GM12878 (cell line): ENCODE results near the gene FGF23. TPM values are rescaled to one million over a fixed set of nuclear protein-coding genes. Genes with fewer than 3 reads are reported as not detected.
A peak's percentile ranks its signal among the peaks of the same experiment; 100 is the strongest.

Experiments used
- ATAC-seq: fragments of 200-7000 bp; cut with Tn5 transposase; 3 replicates; pipeline ENCODE4 v1.9.1; 2020; ENCODE audit warnings: mild to moderate bottlenecking, moderate library complexity
- BruUV-seq: library from RNA; stranded (reverse); fragments of 400-500 nt; replicated peaks from 2 replicates; lab custom pipeline; 2021; lab: Mats Ljungman, UMichigan
- CTCF ChIA-PET: fragments of 300-600 bp; sonication (Branson Sonifier 250); formaldehyde crosslinking; extraction: SDS; loops from one replicate; lab custom pipeline; 2021; ENCODE audit warnings: inconsistent platforms; lab: Yijun Ruan, JAX
- POLR2A ChIA-PET: fragments of 350-600 bp; formaldehyde crosslinking; extraction: SDS; loops from one replicate; lab custom pipeline; 2021; ENCODE audit warnings: inconsistent platforms; lab: Charles Lee
- RAD21 ChIA-PET: fragments of 300-600 bp; sonication (Branson Sonifier 250); formaldehyde crosslinking; loops from one replicate; lab custom pipeline; 2023; ENCODE audit warnings: antibody characterized with exemption; ENCODE audit not compliant: unreplicated experiment; lab: Charles Lee
- SMC1A ChIA-PET: fragments of 300-600 bp; sonication (Branson Sonifier 250); formaldehyde crosslinking; loops from one replicate; lab custom pipeline; 2023; ENCODE audit not compliant: unreplicated experiment, uncharacterized antibody; lab: Charles Lee
- DNase-seq: peaks from one replicate; pipeline ENCODE4 v3.0.0-alpha.2; 2011; ENCODE audit warnings: low read depth, low spot score
- FAIRE-seq: peaks from 3 replicates; lab custom pipeline; 2011; peaks lifted over from hg19 to GRCh38; lab: Jason Lieb, UNC
- H2AFZ ChIP-seq: 2 replicates; pipeline ENCODE4 v1.6.0; 2011; ENCODE audit warnings: low read depth, low read length, control low read depth; ENCODE audit not compliant: control insufficient read depth
- H3K27ac ChIP-seq: 2 replicates; pipeline ENCODE4 v1.5.1; 2011; ENCODE audit warnings: control low read depth; ENCODE audit not compliant: control insufficient read depth, insufficient read depth
- H3K27me3 ChIP-seq, 2 experiments: replicated peaks in 1 of 2; 2 replicates each; pipeline versions ENCODE4 v1.6.0 to v1.6.1; 2011; ENCODE audit warnings: low read length in 1 of 2; ENCODE audit not compliant: control insufficient read depth in 2 of 2, insufficient read depth in 2 of 2
- H3K36me3 ChIP-seq, 2 experiments: 2 replicates each; pipeline ENCODE4 v1.5.1; 2011; ENCODE audit warnings: low read length in 1 of 2; ENCODE audit not compliant: control insufficient read depth in 2 of 2, insufficient read depth in 2 of 2
- H3K4me1 ChIP-seq: 2 replicates; pipeline ENCODE4 v1.6.1; 2011; ENCODE audit warnings: mild to moderate bottlenecking, low read length, moderate library complexity, mixed read lengths; ENCODE audit not compliant: control insufficient read depth, insufficient read depth
- H3K4me2 ChIP-seq: 2 replicates; pipeline ENCODE4 v1.6.0; 2011; ENCODE audit warnings: control low read depth; ENCODE audit not compliant: control insufficient read depth, insufficient read depth
- H3K4me3 ChIP-seq: fragments of 200-600 bp; sonication (generic); 2 replicates; pipeline ENCODE4 v1.5.1; 2016
- H3K79me2 ChIP-seq: 2 replicates; pipeline ENCODE4 v1.6.0; 2011; ENCODE audit warnings: low read length; ENCODE audit not compliant: control insufficient read depth, insufficient read depth
- H3K9ac ChIP-seq: 2 replicates; pipeline ENCODE4 v1.8.0; 2011; ENCODE audit warnings: low read length, control low read depth, mixed read lengths; ENCODE audit not compliant: control insufficient read depth, insufficient read depth
- H3K9me3 ChIP-seq: replicated peaks from 3 replicates; pipeline ENCODE4 v1.5.1; 2011; ENCODE audit warnings: mild to moderate bottlenecking, low read length; ENCODE audit not compliant: control insufficient read depth, insufficient read depth
- H4K20me1 ChIP-seq: 2 replicates; pipeline ENCODE4 v1.6.0; 2011; ENCODE audit not compliant: control insufficient read depth, insufficient read depth
- CBX5 ChIP-seq: sonication (generic); IDR thresholded peaks from 2 replicates; pipeline ENCODE4 v1.6.1; 2016; ENCODE audit warnings: low read depth, moderate library complexity, mild to moderate bottlenecking, inconsistent platforms
- CREB1 ChIP-seq: IDR thresholded peaks from 2 replicates; pipeline ENCODE4 v1.6.1; 2012; ENCODE audit warnings: low read depth, mild to moderate bottlenecking, inconsistent platforms
- EGR1 ChIP-seq, 2 experiments: IDR thresholded peaks; 1 replicate in 1 of 2; 2 replicates in 1 of 2; pipeline ENCODE4 v1.6.1; 2011 to 2012; ENCODE audit warnings: low read depth in 2 of 2, low read length in 2 of 2, borderline replicate concordance in 1 of 2, mild to moderate bottlenecking in 1 of 2, moderate library complexity in 1 of 2
- IRF4 ChIP-seq: IDR thresholded peaks from 2 replicates; pipeline ENCODE4 v1.6.1; 2011; ENCODE audit warnings: low read depth, low read length
- NR2F1 ChIP-seq: fragments of 450-650 bp; conservative IDR thresholded peaks from 2 replicates; pipeline ENCODE4 v1.6.1; 2017; ENCODE audit warnings: mild to moderate bottlenecking
- POLR2A ChIP-seq: IDR thresholded peaks from 2 replicates; pipeline ENCODE4 v1.6.1; 2011; ENCODE audit warnings: low read depth, mild to moderate bottlenecking, low read length
- POLR2AphosphoS5 ChIP-seq: IDR thresholded peaks from 2 replicates; pipeline ENCODE4 v1.6.1; 2011; ENCODE audit warnings: mild to moderate bottlenecking, low read length, inconsistent platforms
- RB1 ChIP-seq: fragments of 450-650 bp; formaldehyde crosslinking; IDR thresholded peaks from 2 replicates; pipeline ENCODE4 v1.6.1; 2017; ENCODE audit warnings: mild to moderate bottlenecking, borderline replicate concordance
- RCOR1 ChIP-seq: conservative IDR thresholded peaks from 2 replicates; pipeline ENCODE4 v1.6.1; 2012; ENCODE audit warnings: low read depth, low read length, improper control_type of control experiment
- SIN3A ChIP-seq: IDR thresholded peaks from 2 replicates; pipeline ENCODE4 v1.6.1; 2012; ENCODE audit warnings: low read depth, low read length, improper control_type of control experiment
- SREBF2 ChIP-seq: IDR thresholded peaks from 2 replicates; pipeline ENCODE4 v1.6.1; 2012; ENCODE audit warnings: mild to moderate bottlenecking, low read length
- STAT1 ChIP-seq: fragments of 450-650 bp; conservative IDR thresholded peaks from 2 replicates; pipeline ENCODE4 v1.6.1; 2014; ENCODE audit warnings: antibody characterized with exemption, mild to moderate bottlenecking
- STAT3 ChIP-seq: IDR thresholded peaks from 2 replicates; pipeline ENCODE4 v1.6.1; 2011; ENCODE audit warnings: low read depth, low read length, improper control_type of control experiment
- TCF3 ChIP-seq: IDR thresholded peaks from 2 replicates; pipeline ENCODE4 v1.6.1; 2012; ENCODE audit warnings: low read depth, mild to moderate bottlenecking, low read length, borderline replicate concordance; ENCODE audit not compliant: insufficient read depth
- YY1 ChIP-seq: IDR thresholded peaks from 2 replicates; pipeline ENCODE4 v1.6.1; 2011; ENCODE audit warnings: low read depth, mild to moderate bottlenecking, low read length
- ZNF384 ChIP-seq: IDR thresholded peaks from 2 replicates; pipeline ENCODE4 v1.6.1; 2012; ENCODE audit warnings: low read depth, mild to moderate bottlenecking, low read length, improper control_type of control experiment, borderline replicate concordance
- WGBS: methylation state at CpG from one replicate; pipeline ENCODE4 v1.1.6; 2016; ENCODE audit warnings: low lambda C conversion rate; ENCODE audit not compliant: insufficient replicate concordance, insufficient coverage; ENCODE audit errors: missing lambda C conversion rate; 5-methylcytosine and 5-hydroxymethylcytosine counted together
- in situ Hi-C: fragments of 300-500 bp; cut with MboI; formaldehyde crosslinking; loops from 9 replicates; pipeline ENCODE4 v1.14.3; 2018; ENCODE audit warnings: mixed read lengths
- intact Hi-C: fragments of 100-400 bp; cut with micrococcal nuclease; formaldehyde crosslinking; loops from one replicate; pipeline ENCODE4 v1.14.2; 2022; ENCODE audit not compliant: unreplicated experiment
- polyA plus RNA-seq, 11 experiments: library from polyadenylated mRNA; depleted of rRNA in 4 of 11; unstranded in 6 of 11; stranded (reverse) in 5 of 11; fragments of >200 nt; fragmentation: Nextera tagmentation in 4 of 11; fragmentation: Illumina TruSeq in 1 of 11; extraction: Ambion mirVana in 4 of 11; extraction: Trizol in 1 of 11; gene quantifications; 1 replicate in 1 of 11; 2 replicates in 10 of 11; pipeline versions ENCODE4 v1.2.1 to v1.2.3, GENCODE V29; 2011 to 2016; ENCODE audit warnings: inconsistent platforms in 2 of 11, missing spikeins in 2 of 11, low read depth in 1 of 11
- total RNA-seq, 4 experiments: library from RNA; depleted of rRNA in 3 of 4; stranded (reverse); fragments of >200 nt in 3 of 4; fragmentation: Illumina TruSeq in 1 of 4; extraction: Trizol in 1 of 4; gene quantifications; 2 replicates each; pipeline versions ENCODE4 v1.2.1 to v1.2.3, GENCODE V29; 2013 to 2021
- TF ChIP-seq, protein P1 (sequence below): fragments of 450-650 bp; IDR thresholded peaks from 2 replicates; pipeline ENCODE4 v1.6.1; 2018; ENCODE audit warnings: mild to moderate bottlenecking, low read depth, moderate library complexity; ENCODE audit not compliant: partially characterized antibody
- TF ChIP-seq, protein P2 (sequence below): IDR thresholded peaks from 2 replicates; pipeline ENCODE4 v1.6.1; 2011; ENCODE audit warnings: mild to moderate bottlenecking, low read depth, low read length, moderate library complexity; ENCODE audit not compliant: insufficient replicate concordance

The FGF23 gene
- total and polyA plus RNA-seq, 10 of the 15 experiments (the other 5 are each of a cell fraction or from before 2014, with no cell fraction given): not detected

DNA sequence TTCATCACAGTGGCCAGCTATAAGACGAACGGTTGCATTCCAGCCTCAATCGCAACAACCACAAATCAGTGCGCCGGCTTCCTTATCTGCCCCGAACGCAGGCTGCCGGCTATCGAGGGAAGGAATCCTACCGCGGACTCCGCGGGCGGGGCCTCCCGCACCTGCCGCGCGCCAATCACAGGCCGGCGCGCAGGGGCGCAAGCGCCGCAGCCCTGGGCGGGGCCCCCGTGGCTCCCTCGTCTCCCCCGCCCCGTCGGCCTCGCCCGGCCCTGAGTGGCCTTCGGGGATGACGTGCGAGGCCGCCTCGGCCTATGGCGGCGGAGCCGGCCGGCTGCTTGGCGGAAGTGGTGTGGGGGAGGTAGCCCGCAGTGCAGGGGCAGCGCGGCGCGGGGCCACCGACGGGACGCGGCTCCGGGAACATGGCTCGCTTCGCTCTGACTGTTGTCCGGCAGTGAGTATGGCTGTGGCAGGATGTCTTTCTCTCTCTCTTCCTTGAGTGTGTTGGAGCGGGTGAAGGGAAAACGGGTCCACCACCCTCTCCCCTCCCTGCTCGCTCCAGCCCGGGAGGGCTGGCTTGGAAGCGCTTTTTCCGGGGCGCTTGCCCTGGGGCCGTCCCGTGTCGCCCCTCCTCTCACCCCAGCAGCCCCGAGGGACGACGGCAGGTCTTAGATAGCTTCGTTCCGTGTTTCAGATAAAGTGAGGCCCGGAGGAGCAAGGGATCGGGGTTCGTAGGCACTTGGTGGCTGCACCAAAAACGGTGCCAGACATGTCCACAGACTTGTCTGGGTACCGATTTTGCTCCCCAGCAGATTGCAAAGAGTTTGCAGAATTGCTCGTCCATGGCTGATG lies 58.4 kb downstream of the FGF23 start, which contains the start of gene TIGAR:
Gene TIGAR, plus strand, starts transcription at position 361 of the 849 bp plus-strand sequence. Its CDS starts 59 bp downstream, at position 420.
- in situ Hi-C loops: no loop called here
- Histone ChIP-seq H2AFZ (peak within 1 kb of the TSS; percentile 92), H3K4me1 (peaks cover 3% of the 10 kb centered on the region; the same call in 1 of the 2 replicates), H3K27me3 (no peaks in the 10 kb centered on the region), H3K27ac (peak within 1 kb of the TSS; percentile 90), H4K20me1 (no peaks in the 10 kb centered on the region), H3K4me2 (peak within 1 kb of the TSS; percentile 68), H3K79me2 (peaks cover 36% of the 10 kb centered on the region), H3K4me3 (peak within 1 kb of the TSS; percentile 88), H3K36me3 (no peaks in the 10 kb centered on the region; a peak in 1 of 4 replicates), H3K9ac (peak within 1 kb of the TSS; percentile 89), H3K9me3 (no peaks in the 10 kb centered on the region)
- intact Hi-C loops: loop anchor here (5.0 kb wide), 1 partner anchor 216 kb away; the partner anchor contains the start of gene RAD51AP1
- BruUV-seq: TSS peak; percentile 80
- ChIA-PET POLR2A (interaction anchor here (0.8 to 1.6 kb wide), 4 partner anchors 10 to 219 kb away, joined by 3 to 4 read pairs (median 3); no protein-coding TSS in a partner anchor), CTCF (interaction anchor here (1.4 to 2.0 kb wide), 3 partner anchors 10 to 43 kb away, joined by 3 to 5 read pairs (median 5); no protein-coding TSS in a partner anchor), RAD21 (interaction anchor here (0.5 to 1.6 kb wide), 3 partner anchors 49 to 213 kb away, joined by 5 to 6 read pairs (median 5); no protein-coding TSS in a partner anchor), SMC1A (interaction anchor here (1.2 to 1.9 kb wide), 4 partner anchors 44 to 323 kb away, joined by 3 to 14 read pairs (median 4); no protein-coding TSS in a partner anchor)
- peak; percentile 70 for DNase-seq
- ATAC-seq: peak; percentile 96
- FAIRE-seq: peak; percentile 76
- whole genome bisulfite sequencing: under 1% methylated on average over 67 of the region's 76 CpGs
- TF ChIP-seq, protein P1, sequence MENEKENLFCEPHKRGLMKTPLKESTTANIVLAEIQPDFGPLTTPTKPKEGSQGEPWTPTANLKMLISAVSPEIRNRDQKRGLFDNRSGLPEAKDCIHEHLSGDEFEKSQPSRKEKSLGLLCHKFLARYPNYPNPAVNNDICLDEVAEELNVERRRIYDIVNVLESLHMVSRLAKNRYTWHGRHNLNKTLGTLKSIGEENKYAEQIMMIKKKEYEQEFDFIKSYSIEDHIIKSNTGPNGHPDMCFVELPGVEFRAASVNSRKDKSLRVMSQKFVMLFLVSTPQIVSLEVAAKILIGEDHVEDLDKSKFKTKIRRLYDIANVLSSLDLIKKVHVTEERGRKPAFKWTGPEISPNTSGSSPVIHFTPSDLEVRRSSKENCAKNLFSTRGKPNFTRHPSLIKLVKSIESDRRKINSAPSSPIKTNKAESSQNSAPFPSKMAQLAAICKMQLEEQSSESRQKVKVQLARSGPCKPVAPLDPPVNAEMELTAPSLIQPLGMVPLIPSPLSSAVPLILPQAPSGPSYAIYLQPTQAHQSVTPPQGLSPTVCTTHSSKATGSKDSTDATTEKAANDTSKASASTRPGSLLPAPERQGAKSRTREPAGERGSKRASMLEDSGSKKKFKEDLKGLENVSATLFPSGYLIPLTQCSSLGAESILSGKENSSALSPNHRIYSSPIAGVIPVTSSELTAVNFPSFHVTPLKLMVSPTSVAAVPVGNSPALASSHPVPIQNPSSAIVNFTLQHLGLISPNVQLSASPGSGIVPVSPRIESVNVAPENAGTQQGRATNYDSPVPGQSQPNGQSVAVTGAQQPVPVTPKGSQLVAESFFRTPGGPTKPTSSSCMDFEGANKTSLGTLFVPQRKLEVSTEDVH: no peak
- no peak for TF ChIP-seq RCOR1
- no peak for TF ChIP-seq ZNF384
- peak; percentile 98 for TF ChIP-seq POLR2AphosphoS5
- TF ChIP-seq SIN3A: peak; percentile 74; the same call in 1 of the 2 replicates
- no peak for TF ChIP-seq IRF4
- TF ChIP-seq CREB1: peak; percentile 64
- TF ChIP-seq CBX5: no peak
- TF ChIP-seq STAT3: no peak
- peak in 1 of 2 experiments; percentile 65; a peak in 1 of 3 replicates for TF ChIP-seq EGR1 (IDR thresholded peaks at IDR 0.05; ENCODE audit: borderline replicate concordance in 1 of 2, low read depth in 2 of 2, low read length in 2 of 2)
- TF ChIP-seq STAT1: no peak
- TF ChIP-seq YY1: peak; percentile 77; the same call in 1 of the 2 replicates
- TF ChIP-seq POLR2A: peak; percentile 100
- no peak for TF ChIP-seq SREBF2
- TF ChIP-seq, protein P2, sequence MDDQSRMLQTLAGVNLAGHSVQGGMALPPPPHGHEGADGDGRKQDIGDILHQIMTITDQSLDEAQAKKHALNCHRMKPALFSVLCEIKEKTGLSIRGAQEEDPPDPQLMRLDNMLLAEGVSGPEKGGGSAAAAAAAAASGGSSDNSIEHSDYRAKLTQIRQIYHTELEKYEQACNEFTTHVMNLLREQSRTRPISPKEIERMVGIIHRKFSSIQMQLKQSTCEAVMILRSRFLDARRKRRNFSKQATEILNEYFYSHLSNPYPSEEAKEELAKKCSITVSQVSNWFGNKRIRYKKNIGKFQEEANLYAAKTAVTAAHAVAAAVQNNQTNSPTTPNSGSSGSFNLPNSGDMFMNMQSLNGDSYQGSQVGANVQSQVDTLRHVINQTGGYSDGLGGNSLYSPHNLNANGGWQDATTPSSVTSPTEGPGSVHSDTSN: peak; percentile 74
- peak; percentile 61; the same call in 1 of the 2 replicates for TF ChIP-seq RB1
- TF ChIP-seq NR2F1: peak; percentile 60; the same call in 1 of the 2 replicates
- TF ChIP-seq TCF3: no peak
